ENCODE data around the gene NCK2. TPM values are rescaled to one million over a fixed set of nuclear protein-coding genes. Genes with fewer than 3 reads are reported as not detected.

NCK2 gene
- total RNA-seq, 1 experiment from 2014 or later, result 49.2 TPM

GRCh38 chr2:105834931-105835330 is 90.2 kb downstream of the NCK2 start:
- Mint-ChIP-seq H3K36me3 (ENCODE audit: insufficient read depth in 1 of 3, low read depth in 3 of 3) (peaks cover 5 to 35% (median 26%) of the 10 kb centered on the region in 3 experiments), H3K4me1 (peaks cover 35 to 44% of the 10 kb centered on the region in 2 experiments), H3K27ac (no peak overlapping the region), H3K9me3 (peaks cover 14 to 47% of the 10 kb centered on the region in 2 experiments), H3K4me3 (no peak overlapping the region), H3K27me3 (ENCODE audit: low read depth) (no peaks in the 10 kb centered on the region)
- Histone ChIP-seq H3K4me1 (ENCODE audit: insufficient read depth, low read length) (peaks cover 2% of the 10 kb centered on the region; the same call in 1 of the 2 replicates), H3K14ac (ENCODE audit: insufficient read depth, low read length) (no peak overlapping the region), H3T11ph (ENCODE audit: low read length) (no peak overlapping the region), H3K56ac (ENCODE audit: insufficient read length, low read depth, low read length) (no peak overlapping the region), H3K27ac (ENCODE audit: insufficient read length, low read depth, low read length) (no peak overlapping the region), H3K9me3 (ENCODE audit: control insufficient read depth, low read depth, low read length) (no peaks in the 10 kb centered on the region), H3K4ac (ENCODE audit: low read depth, low read length) (no peak overlapping the region), H2BK120ac (ENCODE audit: low read depth, low read length, poor library complexity, severe bottlenecking) (no peak overlapping the region), H3K23ac (ENCODE audit: insufficient read length, low read depth, low read length) (no peak overlapping the region), H2BK5ac (ENCODE audit: insufficient read length, low read length) (no peak overlapping the region), H2BK12ac (ENCODE audit: insufficient read length, low read depth, low read length) (no peak overlapping the region), H4K8ac (replicated peaks; ENCODE audit: insufficient read length, low read depth, low read length) (no peak overlapping the region), H4K91ac (ENCODE audit: insufficient read length, low read depth, low read length) (no peak overlapping the region), H3K9ac (ENCODE audit: extremely low read depth, insufficient read length, low read length) (no peak overlapping the region), H2BK15ac (ENCODE audit: low read depth, low read length) (no peak overlapping the region), H3K23me2 (ENCODE audit: insufficient read length, low read depth, low read length, poor library complexity, severe bottlenecking) (no peaks in the 10 kb centered on the region), H3K79me2 (ENCODE audit: insufficient read depth, low read length) (peaks cover 10% of the 10 kb centered on the region; the same call in 1 of the 2 replicates), H3K79me1 (ENCODE audit: insufficient read depth, low read depth, low read length, poor library complexity, severe bottlenecking) (peaks cover 7% of the 10 kb centered on the region), H2AFZ (ENCODE audit: low read length) (no peak overlapping the region), H4K20me1 (ENCODE audit: control insufficient read depth, insufficient read depth, insufficient read length) (no peaks in the 10 kb centered on the region), H4K5ac (ENCODE audit: insufficient read length, low read depth, low read length) (no peak overlapping the region), H3K27me3 (ENCODE audit: insufficient read depth, low read length) (no peaks in the 10 kb centered on the region), H2BK20ac (ENCODE audit: low read depth, low read length, poor library complexity, severe bottlenecking) (no peak overlapping the region), H3K4me2 (ENCODE audit: insufficient read depth, insufficient read length, low read length) (no peak overlapping the region), H3K18ac (ENCODE audit: insufficient read length, low read depth, low read length) (no peak overlapping the region), H2AK5ac (ENCODE audit: insufficient read length, low read length) (no peak overlapping the region)
- TF ChIP-seq, protein P1, sequence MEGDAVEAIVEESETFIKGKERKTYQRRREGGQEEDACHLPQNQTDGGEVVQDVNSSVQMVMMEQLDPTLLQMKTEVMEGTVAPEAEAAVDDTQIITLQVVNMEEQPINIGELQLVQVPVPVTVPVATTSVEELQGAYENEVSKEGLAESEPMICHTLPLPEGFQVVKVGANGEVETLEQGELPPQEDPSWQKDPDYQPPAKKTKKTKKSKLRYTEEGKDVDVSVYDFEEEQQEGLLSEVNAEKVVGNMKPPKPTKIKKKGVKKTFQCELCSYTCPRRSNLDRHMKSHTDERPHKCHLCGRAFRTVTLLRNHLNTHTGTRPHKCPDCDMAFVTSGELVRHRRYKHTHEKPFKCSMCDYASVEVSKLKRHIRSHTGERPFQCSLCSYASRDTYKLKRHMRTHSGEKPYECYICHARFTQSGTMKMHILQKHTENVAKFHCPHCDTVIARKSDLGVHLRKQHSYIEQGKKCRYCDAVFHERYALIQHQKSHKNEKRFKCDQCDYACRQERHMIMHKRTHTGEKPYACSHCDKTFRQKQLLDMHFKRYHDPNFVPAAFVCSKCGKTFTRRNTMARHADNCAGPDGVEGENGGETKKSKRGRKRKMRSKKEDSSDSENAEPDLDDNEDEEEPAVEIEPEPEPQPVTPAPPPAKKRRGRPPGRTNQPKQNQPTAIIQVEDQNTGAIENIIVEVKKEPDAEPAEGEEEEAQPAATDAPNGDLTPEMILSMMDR (conservative IDR thresholded peaks at IDR 0.05), result no peak
- WGBS (ENCODE audit: extremely low coverage, insufficient read length, low lambda C conversion rate), result no CpG with 5 or more reads among the region's 1 CpG
- DNase-seq, result no peak
